Esophagus (tissue), 2 donors: ENCODE results near the gene MAP3K14. TPM values are rescaled to one million over a fixed set of nuclear protein-coding genes. Genes with fewer than 3 reads are reported as not detected.

Experiments used
- H3K27ac ChIP-seq, 2 donors: one replicate each; pipeline ENCODE4 v1.5.1; 2013; ENCODE audit warnings: low read depth in 2 of 2, mild to moderate bottlenecking in 2 of 2, inconsistent platforms in 1 of 2, low read length in 1 of 2, moderate library complexity in 1 of 2
- H3K27me3 ChIP-seq, 2 donors: one replicate each; pipeline ENCODE4 v1.6.1; 2013; ENCODE audit warnings: low read length in 2 of 2, control low read depth in 1 of 2, mild to moderate bottlenecking in 1 of 2; ENCODE audit not compliant: insufficient read depth in 2 of 2, control insufficient read depth in 1 of 2
- H3K36me3 ChIP-seq, 2 donors: one replicate each; pipeline ENCODE4 v1.6.1; 2013; ENCODE audit warnings: low read length in 1 of 2; ENCODE audit not compliant: control insufficient read depth in 2 of 2, insufficient read depth in 2 of 2
- H3K4me1 ChIP-seq, 2 donors: one replicate each; pipeline ENCODE4 v1.6.1; 2013; ENCODE audit warnings: low read length in 1 of 2; ENCODE audit not compliant: control insufficient read depth in 2 of 2, insufficient read depth in 2 of 2
- H3K4me3 ChIP-seq, 2 donors: one replicate each; pipeline ENCODE4 v1.5.1; 2013; ENCODE audit warnings: low read length in 2 of 2, mild to moderate bottlenecking in 2 of 2, low read depth in 1 of 2, moderate library complexity in 1 of 2
- H3K9me3 ChIP-seq, 2 donors: one replicate each; pipeline ENCODE4 v1.6.1; 2013; ENCODE audit warnings: mild to moderate bottlenecking in 2 of 2, low read depth in 1 of 2, low read length in 1 of 2, moderate library complexity in 1 of 2; ENCODE audit not compliant: control insufficient read depth in 2 of 2, insufficient read depth in 1 of 2
- WGBS, 2 donors: extraction: QIAGEN DNeasy Blood & Tissue Kit; methylation state at CpG; one replicate each; pipeline ENCODE4 v1.1.7; 2013; 5-methylcytosine and 5-hydroxymethylcytosine counted together
- polyA plus RNA-seq, 2 donors: library from polyadenylated mRNA; stranded (reverse); fragments of 200-250 nt; gene quantifications; one replicate each; pipeline ENCODE4 v1.2.3, GENCODE V29; 2013
- donor health status: healthy with polysubstance abuse.
- donor health status: Bipolar disorder and iron deficiency.

The MAP3K14 gene
- polyA plus RNA-seq, 2 donors: 8.0 to 9.2 TPM

- Histone ChIP-seq H3K4me3 (no peak overlapping the region), H3K9me3 (no peaks in the 10 kb centered on the region), H3K4me1 (peaks cover 23 to 49% of the 10 kb centered on the region in 2 donors), H3K27me3 (no peaks in the 10 kb centered on the region), H3K36me3 (peaks cover 0 to 4% of the 10 kb centered on the region in 2 donors), H3K27ac (peak overlapping the region; percentile 74 to 81)
- 23 to 25% methylated on average over 3 of the region's 3 CpGs for WGBS, 2 donors
These were observed 22.3 kb downstream of the MAP3K14 start for GRCh38 chr17:45294506-45294905.

- peaks cover 0 to 4% of the 10 kb centered on the region in 2 donors for H3K36me3 ChIP-seq
- H3K27me3 ChIP-seq: no peaks in the 10 kb centered on the region
- peak overlapping the region; percentile 74 to 81 for H3K27ac ChIP-seq
- H3K4me1 ChIP-seq: peaks cover 23 to 53% of the 10 kb centered on the region in 2 donors
- no peak overlapping the region for H3K4me3 ChIP-seq
- WGBS, 2 donors: 23 to 26% methylated on average over 10 of the region's 10 CpGs
- H3K9me3 ChIP-seq: no peaks in the 10 kb centered on the region
These were observed 23.2 kb downstream of the MAP3K14 start for GRCh38 chr17:45293413-45294211.

GRCh38 chr17:45292696-45293412, 24.0 kb downstream of the MAP3K14 start:
- peak overlapping the region; percentile 74 to 81 for H3K27ac ChIP-seq
- 59 to 62% methylated on average over 12 of the region's 12 CpGs for WGBS, 2 donors

GRCh38 chr17:45291171-45291805, 25.5 kb downstream of the MAP3K14 start:
- Histone ChIP-seq H3K27ac (peak overlapping the region; percentile 66 to 84), H3K27me3 (no peaks in the 10 kb centered on the region), H3K4me1 (peaks cover 23 to 56% of the 10 kb centered on the region in 2 donors), H3K4me3 (no peak overlapping the region), H3K9me3 (no peaks in the 10 kb centered on the region), H3K36me3 (peaks cover 0 to 17% of the 10 kb centered on the region in 2 donors)
- 38% methylated on average over 5 of the region's 5 CpGs for WGBS, 2 donors

More at GRCh38 chr17:45292696-45293412, 24.0 kb downstream of the MAP3K14 start:
- Histone ChIP-seq H3K9me3 (no peaks in the 10 kb centered on the region), H3K4me1 (peaks cover 23 to 56% of the 10 kb centered on the region in 2 donors), H3K27me3 (no peaks in the 10 kb centered on the region), H3K4me3 (no peak overlapping the region), H3K36me3 (peaks cover 0 to 3% of the 10 kb centered on the region in 2 donors)

GRCh38 chr17:45290269-45290765, 26.5 kb downstream of the MAP3K14 start:
- no peaks in the 10 kb centered on the region for H3K27me3 ChIP-seq
- H3K36me3 ChIP-seq: peaks cover 0 to 21% of the 10 kb centered on the region in 2 donors
- 65 to 71% methylated on average over 11 of the region's 11 CpGs for WGBS, 2 donors
- H3K4me1 ChIP-seq: peaks cover 21 to 53% of the 10 kb centered on the region in 2 donors
- peak overlapping the region; percentile 38 to 84 for H3K27ac ChIP-seq
- no peaks in the 10 kb centered on the region for H3K9me3 ChIP-seq
- no peak overlapping the region for H3K4me3 ChIP-seq

- no peaks in the 10 kb centered on the region for H3K9me3 ChIP-seq
- H3K4me1 ChIP-seq: peaks cover 21 to 56% of the 10 kb centered on the region in 2 donors
- H3K4me3 ChIP-seq: no peak overlapping the region
- H3K27ac ChIP-seq: peak overlapping the region; percentile 80 to 84
- peaks cover 0 to 26% of the 10 kb centered on the region in 2 donors for H3K36me3 ChIP-seq
- H3K27me3 ChIP-seq: no peaks in the 10 kb centered on the region
- 60 to 62% methylated on average over 15 of the region's 15 CpGs for WGBS, 2 donors
These were observed 27.2 kb downstream of the MAP3K14 start for GRCh38 chr17:45289301-45290268.

- Histone ChIP-seq H3K36me3 (peaks cover 4 to 32% of the 10 kb centered on the region in 2 donors), H3K4me1 (peaks cover 20 to 55% of the 10 kb centered on the region in 2 donors), H3K27me3 (no peaks in the 10 kb centered on the region), H3K9me3 (no peaks in the 10 kb centered on the region), H3K27ac (peak overlapping the region; percentile 70 to 80), H3K4me3 (no peak overlapping the region)
- WGBS, 2 donors: 40 to 44% methylated on average over 10 of the region's 10 CpGs
These were observed 28.0 kb downstream of the MAP3K14 start for GRCh38 chr17:45288825-45289224.

- 48 to 50% methylated on average over 10 of the region's 10 CpGs for WGBS, 2 donors
- Histone ChIP-seq H3K36me3 (peaks cover 4 to 42% of the 10 kb centered on the region in 2 donors), H3K27me3 (no peaks in the 10 kb centered on the region), H3K9me3 (no peaks in the 10 kb centered on the region), H3K4me3 (no peak overlapping the region), H3K27ac (peak overlapping the region; percentile 47 to 70), H3K4me1 (peaks cover 11 to 45% of the 10 kb centered on the region in 2 donors)
These were observed 29.0 kb downstream of the MAP3K14 start for GRCh38 chr17:45287526-45288500.
